ENCODE results near the gene QPCT.

DNA sequence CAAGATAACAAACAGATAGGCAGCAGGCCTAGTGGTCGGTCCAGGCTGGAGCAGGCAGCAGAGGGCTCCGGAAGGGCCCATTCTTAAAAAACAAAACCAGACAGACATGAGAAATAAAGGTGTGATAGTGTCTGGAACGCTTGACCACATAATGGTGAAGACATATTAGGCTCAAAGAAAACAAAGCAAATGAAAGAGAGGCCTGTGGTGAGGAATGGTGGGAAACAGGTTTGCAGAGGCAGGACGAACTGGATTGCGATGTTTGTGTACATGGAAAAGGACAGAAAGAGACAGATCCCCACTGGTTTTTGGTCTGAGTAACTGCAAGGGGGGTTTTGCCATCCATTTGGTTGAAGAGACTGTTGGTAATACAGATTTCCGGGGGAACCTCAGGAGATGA is 19.9 kb downstream of the QPCT start:
- TF ChIP-seq, protein P1, sequence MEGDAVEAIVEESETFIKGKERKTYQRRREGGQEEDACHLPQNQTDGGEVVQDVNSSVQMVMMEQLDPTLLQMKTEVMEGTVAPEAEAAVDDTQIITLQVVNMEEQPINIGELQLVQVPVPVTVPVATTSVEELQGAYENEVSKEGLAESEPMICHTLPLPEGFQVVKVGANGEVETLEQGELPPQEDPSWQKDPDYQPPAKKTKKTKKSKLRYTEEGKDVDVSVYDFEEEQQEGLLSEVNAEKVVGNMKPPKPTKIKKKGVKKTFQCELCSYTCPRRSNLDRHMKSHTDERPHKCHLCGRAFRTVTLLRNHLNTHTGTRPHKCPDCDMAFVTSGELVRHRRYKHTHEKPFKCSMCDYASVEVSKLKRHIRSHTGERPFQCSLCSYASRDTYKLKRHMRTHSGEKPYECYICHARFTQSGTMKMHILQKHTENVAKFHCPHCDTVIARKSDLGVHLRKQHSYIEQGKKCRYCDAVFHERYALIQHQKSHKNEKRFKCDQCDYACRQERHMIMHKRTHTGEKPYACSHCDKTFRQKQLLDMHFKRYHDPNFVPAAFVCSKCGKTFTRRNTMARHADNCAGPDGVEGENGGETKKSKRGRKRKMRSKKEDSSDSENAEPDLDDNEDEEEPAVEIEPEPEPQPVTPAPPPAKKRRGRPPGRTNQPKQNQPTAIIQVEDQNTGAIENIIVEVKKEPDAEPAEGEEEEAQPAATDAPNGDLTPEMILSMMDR (IDR thresholded peaks at IDR 0.05) = no peak
- TF ChIP-seq POLR2A (IDR thresholded peaks at IDR 0.05) = no peak

Measured in esophagus squamous epithelium (tissue), 4 donors.